Activated CD8-positive, alpha-beta T cell treated with anti-CD3 and anti-CD28 coated beads for 36 hours (primary cell): ENCODE data around the gene SNAPC4. TPM values are rescaled to one million over a fixed set of nuclear protein-coding genes. Genes with fewer than 3 reads are reported as not detected.
"Not testable (repeated sequence)": the region's sequence is repeated elsewhere in the genome, so short reads cannot be mapped to it uniquely, and the experiment has no call there.

Experiments
- ATAC-seq: fragments of 200-7000 bp; cut with Tn5 transposase; one replicate; pipeline ENCODE4 v1.10.0; 2021; ENCODE audit warnings: mild to moderate bottlenecking, moderate library complexity
- CTCF ChIA-PET: fragments of 350-600 bp; sonication (Branson Sonifier 250); formaldehyde crosslinking; loops from one replicate; lab custom pipeline; 2021; ENCODE audit warnings: antibody characterized with exemption; lab: Charles Lee
- POLR2A ChIA-PET: fragments of 350-600 bp; sonication (Branson Sonifier 250); formaldehyde crosslinking; loops from one replicate; lab custom pipeline; 2021; ENCODE audit warnings: antibody characterized with exemption; lab: Charles Lee
- DNase-seq: peaks from one replicate; pipeline ENCODE4 v3.0.0-alpha.2; 2020
- H3K27ac Mint-ChIP-seq: one replicate; pipeline ENCODE4 v1.8.0; 2021; ENCODE audit warnings: mild to moderate bottlenecking, mixed read lengths
- H3K27me3 Mint-ChIP-seq: one replicate; pipeline ENCODE4 v1.8.0; 2021; ENCODE audit warnings: mixed read lengths
- H3K36me3 Mint-ChIP-seq: one replicate; pipeline ENCODE4 v1.8.0; 2021; ENCODE audit warnings: low read depth, mixed read lengths
- H3K4me1 Mint-ChIP-seq: one replicate; pipeline ENCODE4 v1.8.0; 2021; ENCODE audit warnings: low read depth, mixed read lengths
- H3K4me3 Mint-ChIP-seq: one replicate; pipeline ENCODE4 v1.8.0; 2021; ENCODE audit warnings: mild to moderate bottlenecking, moderate library complexity, mixed read lengths
- H3K9me3 Mint-ChIP-seq: one replicate; pipeline ENCODE4 v1.8.0; 2021; ENCODE audit warnings: mixed read lengths
- intact Hi-C: fragments of 100-400 bp; cut with micrococcal nuclease; formaldehyde crosslinking; loops from one replicate; pipeline ENCODE4 v1.10.0; 2022
- total RNA-seq, 2 experiments: library from RNA; stranded (reverse); gene quantifications; one replicate each; pipeline ENCODE4 v1.2.3, GENCODE V29; 2021
- TF ChIP-seq, protein P1 (sequence below): fragments of 200-600 bp; IDR thresholded peaks from one replicate; pipeline ENCODE4 v1.8.0; 2022; ENCODE audit warnings: antibody characterized with exemption, mild to moderate bottlenecking

The SNAPC4 gene
- total RNA-seq, 2 experiments from 2014 or later, result 15.5 to 17.1 TPM

DNA sequence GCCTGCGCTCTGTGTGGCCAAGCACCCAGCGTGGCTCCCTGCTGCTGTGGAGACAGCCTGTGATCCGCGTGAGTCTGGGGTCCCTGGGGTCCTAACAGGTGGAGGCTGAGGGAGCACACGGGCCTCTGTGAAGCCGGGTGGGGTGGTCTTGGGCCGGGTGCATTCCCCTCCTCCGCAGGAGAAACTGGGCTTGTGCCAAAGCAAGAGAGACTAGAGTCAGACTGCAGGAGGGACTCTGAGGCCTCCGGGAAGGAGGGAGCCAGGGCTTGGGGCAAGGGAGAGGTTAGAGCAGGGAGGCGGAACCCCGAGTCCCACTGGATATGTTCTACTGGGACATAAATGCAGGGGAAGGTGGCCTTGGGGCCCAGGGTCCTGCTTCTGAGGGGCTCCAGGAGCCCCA lies 46.9 kb downstream of the SNAPC4 start:
- Mint-ChIP-seq H3K9me3 (no peaks in the 10 kb centered on the region), H3K4me3 (no peak overlapping the region), H3K4me1 (no peaks in the 10 kb centered on the region), H3K27ac (no peak overlapping the region), H3K27me3 (no peaks in the 10 kb centered on the region), H3K36me3 (no peaks in the 10 kb centered on the region)
- ChIA-PET POLR2A (interaction anchor here (0.9 to 1.5 kb wide), 2 partner anchors 10 to 13 kb away, joined by 3 to 4 read pairs; partner anchors contain the start of gene DNLZ), CTCF (no interaction called here)
- DNase-seq (no peak), ATAC-seq (no peak)
- intact Hi-C loops, result no loop called here
- TF ChIP-seq, protein P1, sequence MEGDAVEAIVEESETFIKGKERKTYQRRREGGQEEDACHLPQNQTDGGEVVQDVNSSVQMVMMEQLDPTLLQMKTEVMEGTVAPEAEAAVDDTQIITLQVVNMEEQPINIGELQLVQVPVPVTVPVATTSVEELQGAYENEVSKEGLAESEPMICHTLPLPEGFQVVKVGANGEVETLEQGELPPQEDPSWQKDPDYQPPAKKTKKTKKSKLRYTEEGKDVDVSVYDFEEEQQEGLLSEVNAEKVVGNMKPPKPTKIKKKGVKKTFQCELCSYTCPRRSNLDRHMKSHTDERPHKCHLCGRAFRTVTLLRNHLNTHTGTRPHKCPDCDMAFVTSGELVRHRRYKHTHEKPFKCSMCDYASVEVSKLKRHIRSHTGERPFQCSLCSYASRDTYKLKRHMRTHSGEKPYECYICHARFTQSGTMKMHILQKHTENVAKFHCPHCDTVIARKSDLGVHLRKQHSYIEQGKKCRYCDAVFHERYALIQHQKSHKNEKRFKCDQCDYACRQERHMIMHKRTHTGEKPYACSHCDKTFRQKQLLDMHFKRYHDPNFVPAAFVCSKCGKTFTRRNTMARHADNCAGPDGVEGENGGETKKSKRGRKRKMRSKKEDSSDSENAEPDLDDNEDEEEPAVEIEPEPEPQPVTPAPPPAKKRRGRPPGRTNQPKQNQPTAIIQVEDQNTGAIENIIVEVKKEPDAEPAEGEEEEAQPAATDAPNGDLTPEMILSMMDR, result no peak

DNA sequence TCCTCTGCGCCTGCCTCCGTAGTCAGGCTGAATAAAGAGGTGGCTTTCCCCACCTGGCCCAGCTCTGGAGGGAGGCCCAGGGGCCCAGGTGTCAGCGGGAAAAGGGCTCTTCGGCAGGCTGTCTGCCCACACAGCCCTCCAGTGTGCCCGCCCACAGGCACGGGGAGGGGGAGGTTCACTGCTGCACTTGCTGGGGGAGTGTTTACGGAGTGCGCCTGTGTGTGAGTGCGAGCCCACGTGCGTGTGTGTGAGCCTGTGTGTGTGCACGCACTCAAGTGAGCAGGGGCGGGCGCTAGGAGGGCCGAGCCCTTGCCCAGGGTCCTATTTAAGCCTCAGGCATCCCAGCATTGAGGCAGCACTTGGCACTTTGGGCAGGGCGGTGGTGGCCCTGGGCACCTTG lies 47.3 kb downstream of the SNAPC4 start:
- POLR2A ChIA-PET, result no interaction called here

DNA sequence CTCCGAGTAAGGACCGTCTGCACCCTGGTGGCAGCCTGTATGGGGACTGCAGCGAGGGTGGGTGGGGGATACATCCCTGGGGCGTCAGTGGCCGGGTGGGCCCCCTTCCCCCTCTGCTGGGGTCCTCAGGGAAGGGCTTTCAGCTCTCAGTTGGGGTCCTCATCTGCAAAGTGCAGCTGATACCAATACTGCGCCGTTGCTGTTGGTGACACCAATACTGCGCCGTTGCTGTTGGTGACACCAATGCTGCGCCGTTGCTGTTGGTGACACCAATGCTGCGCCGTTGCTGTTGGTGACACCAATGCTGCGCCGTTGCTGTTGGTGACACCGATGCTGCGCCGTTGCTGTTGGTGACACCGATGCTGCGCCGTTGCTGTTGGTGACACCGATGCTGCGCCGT lies 48.1 kb downstream of the SNAPC4 start:
- H3K9me3 Mint-ChIP-seq, H3K27ac Mint-ChIP-seq, DNase-seq, H3K27me3 Mint-ChIP-seq, H3K4me3 Mint-ChIP-seq, intact Hi-C loops, ATAC-seq, H3K36me3 Mint-ChIP-seq, CTCF ChIA-PET, H3K4me1 Mint-ChIP-seq: not testable (repeated sequence)
- POLR2A ChIA-PET, result interaction anchor here (1.1 to 1.3 kb wide), 2 partner anchors 11 to 17 kb away, joined by 3 to 4 read pairs; partner anchors contain the start of gene DNLZ

More for the DNA sequence above, 47.3 kb downstream of the SNAPC4 start:
- Mint-ChIP-seq H3K9me3 (no peaks in the 10 kb centered on the region), H3K4me3 (no peak overlapping the region), H3K36me3 (no peaks in the 10 kb centered on the region), H3K27me3 (no peaks in the 10 kb centered on the region), H3K4me1 (no peaks in the 10 kb centered on the region), H3K27ac (no peak overlapping the region)
- DNase-seq, result no peak
- intact Hi-C loops, result no loop called here
- no peak for ATAC-seq
- TF ChIP-seq, protein P1, result no peak
- CTCF ChIA-PET, result no interaction called here

DNA sequence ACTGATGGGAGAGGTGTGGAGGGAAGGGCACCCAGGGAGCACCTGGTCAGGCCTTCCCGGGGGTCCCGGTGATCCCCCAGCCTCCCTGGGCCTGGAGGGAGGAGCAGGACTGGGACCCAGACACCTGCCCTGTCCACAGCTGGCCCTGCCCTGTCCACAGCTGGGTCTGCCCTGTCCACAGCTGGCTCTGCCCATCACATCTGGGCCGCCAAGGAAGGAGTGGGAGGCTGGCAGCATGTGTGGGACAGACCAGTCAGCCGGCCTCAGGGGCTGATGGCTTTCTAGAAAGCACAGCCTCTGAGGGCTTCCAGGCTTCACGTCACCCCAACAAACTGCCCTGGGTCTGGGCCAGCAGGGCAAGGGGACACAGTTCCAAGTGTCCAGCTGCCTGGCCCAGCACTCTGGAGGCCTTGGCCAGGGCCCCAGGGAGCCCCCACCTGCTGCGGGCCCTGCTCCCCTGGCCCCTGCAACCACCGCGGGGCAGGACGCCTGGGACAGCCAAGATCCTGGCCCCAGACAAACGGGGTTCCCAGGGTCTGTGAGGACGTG lies 48.6 kb downstream of the SNAPC4 start:
- ChIA-PET POLR2A (interaction anchor here (1.1 to 1.3 kb wide), 2 partner anchors 12 to 17 kb away, joined by 3 to 4 read pairs; partner anchors contain the start of gene DNLZ), CTCF (no interaction called here)
- no peak overlapping the region for H3K27ac Mint-ChIP-seq
- H3K27me3 Mint-ChIP-seq, result no peaks in the 10 kb centered on the region
- no peaks in the 10 kb centered on the region for H3K4me1 Mint-ChIP-seq
- TF ChIP-seq, protein P1, result no peak
- ATAC-seq (no peak), DNase-seq (no peak)
- H3K4me3 Mint-ChIP-seq, result no peak overlapping the region
- H3K36me3 Mint-ChIP-seq, result no peaks in the 10 kb centered on the region
- no peaks in the 10 kb centered on the region for H3K9me3 Mint-ChIP-seq
- intact Hi-C loops, result no loop called here

Other genes starting within 250 kb of the SNAPC4 start
- gene LHX3, start 195.0 kb downstream of the SNAPC4 start, total RNA-seq, result not detected
- 10 to 100 TPM; 21.0 to 21.5 TPM for gene QSOX2, start 154.4 kb downstream of the SNAPC4 start, total RNA-seq
- gene CCDC187, start 96.1 kb downstream of the SNAPC4 start, total RNA-seq, result under 1 TPM in 1 of 2 experiments, not detected in 1; 0.07 TPM
- 1 to 10 TPM; 8.8 to 10.0 TPM for gene GPSM1, start 72.6 kb downstream of the SNAPC4 start, total RNA-seq
- 10 to 100 TPM; 16.1 to 17.4 TPM for gene DNLZ, start 36.4 kb downstream of the SNAPC4 start, total RNA-seq
- 1 to 10 TPM; 6.8 to 7.1 TPM for gene CARD9, start 26.5 kb downstream of the SNAPC4 start, total RNA-seq
- 10 to 100 TPM; 65.9 to 66.8 TPM for gene ENTR1, start 10.4 kb upstream of the SNAPC4 start, total RNA-seq
- gene PMPCA, start 10.5 kb upstream of the SNAPC4 start, total RNA-seq, result 100 to 1,000 TPM; 128 to 140 TPM
- 10 to 100 TPM; 12.0 to 13.8 TPM for gene INPP5E, start 39.7 kb upstream of the SNAPC4 start, total RNA-seq
- 10 to 100 TPM; 67.9 to 69.8 TPM for gene SEC16A, start 82.9 kb upstream of the SNAPC4 start, total RNA-seq
- 10 to 100 TPM; 45.7 to 47.6 TPM for gene NOTCH1, start 145.9 kb upstream of the SNAPC4 start, total RNA-seq